Natural killer cell (primary cell): ENCODE results near the gene TPRA1. TPM values are rescaled to one million over a fixed set of nuclear protein-coding genes. Genes with fewer than 3 reads are reported as not detected.

Source experiments
- ATAC-seq, 3 donors: fragments of 150-1000 bp in 2 of 3; fragments of 200-7000 bp in 1 of 3; cut with Tn5 transposase; 1 replicate in 1 of 3; 2 replicates in 2 of 3; pipeline ENCODE4 v1.10.0; 2021; ENCODE audit warnings: mild to moderate bottlenecking in 2 of 3, moderate library complexity in 2 of 3
- DNase-seq, 2 donors: peaks; one replicate each; pipeline versions ENCODE4 v3.0.0 to v3.0.0-alpha.2; 2013 to 2021; ENCODE audit warnings: mixed read lengths in 1 of 2
- H3K27ac ChIP-seq: one replicate; pipeline ENCODE4 v1.5.1; 2013; ENCODE audit warnings: mild to moderate bottlenecking, low read length
- H3K27me3 ChIP-seq: one replicate; pipeline ENCODE4 v1.6.1; 2013; ENCODE audit warnings: low read length; ENCODE audit not compliant: control insufficient read depth, insufficient read depth
- H3K36me3 ChIP-seq: one replicate; pipeline ENCODE4 v1.6.1; 2013; ENCODE audit warnings: low read length; ENCODE audit not compliant: control insufficient read depth, insufficient read depth
- H3K4me1 ChIP-seq: one replicate; pipeline ENCODE4 v1.6.1; 2013; ENCODE audit warnings: low read length; ENCODE audit not compliant: control insufficient read depth, insufficient read depth
- H3K4me3 ChIP-seq: one replicate; pipeline ENCODE4 v1.5.1; 2013; ENCODE audit warnings: low read length
- H3K9me3 ChIP-seq: one replicate; pipeline ENCODE4 v1.6.1; 2013; ENCODE audit warnings: low read length; ENCODE audit not compliant: control insufficient read depth, insufficient read depth
- H3K27ac Mint-ChIP-seq, 2 donors: one replicate each; pipeline ENCODE4 v1.8.0; 2022; ENCODE audit warnings: mild to moderate bottlenecking in 2 of 2, mixed read lengths in 2 of 2, moderate library complexity in 1 of 2
- H3K27me3 Mint-ChIP-seq, 2 donors: one replicate each; pipeline ENCODE4 v1.8.0; 2022; ENCODE audit warnings: low read depth in 2 of 2, mixed read lengths in 2 of 2
- H3K36me3 Mint-ChIP-seq: one replicate; pipeline ENCODE4 v1.8.0; 2022; ENCODE audit warnings: mixed read lengths
- H3K4me1 Mint-ChIP-seq, 2 donors: one replicate each; pipeline ENCODE4 v1.8.0; 2022; ENCODE audit warnings: mixed read lengths in 2 of 2
- H3K4me3 Mint-ChIP-seq: one replicate; pipeline ENCODE4 v1.8.0; 2022; ENCODE audit warnings: mild to moderate bottlenecking, moderate library complexity, mixed read lengths
- H3K9me3 Mint-ChIP-seq, 2 donors: one replicate each; pipeline ENCODE4 v1.8.0; 2022; ENCODE audit warnings: mixed read lengths in 2 of 2
- WGBS: methylation state at CpG from one replicate; pipeline ENCODE4 v1.1.7; 2013; ENCODE audit warnings: missing lambda C conversion rate; ENCODE audit not compliant: insufficient coverage; 5-methylcytosine and 5-hydroxymethylcytosine counted together
- intact Hi-C: fragments of 100-400 bp; cut with micrococcal nuclease; formaldehyde crosslinking; loops from one replicate; pipeline ENCODE4 v1.14.2; 2022
- total RNA-seq, 4 donors: library from RNA; stranded (reverse); fragments of 120-200 nt in 1 of 4; gene quantifications; one replicate each; pipeline versions ENCODE4 v1.2.3 to v1.2.4, GENCODE V29; 2013 to 2022
- TF ChIP-seq, protein P1 (sequence below): fragments of 200-600 bp; IDR thresholded peaks from one replicate; pipeline ENCODE4 v1.8.0; 2022; ENCODE audit warnings: antibody characterized with exemption

The TPRA1 gene
- total RNA-seq, 3 donors from 2014 or later (not counting 1 experiment from before 2014, with no cell fraction given): 15.4 to 22.7 (median 22.1) TPM

DNA sequence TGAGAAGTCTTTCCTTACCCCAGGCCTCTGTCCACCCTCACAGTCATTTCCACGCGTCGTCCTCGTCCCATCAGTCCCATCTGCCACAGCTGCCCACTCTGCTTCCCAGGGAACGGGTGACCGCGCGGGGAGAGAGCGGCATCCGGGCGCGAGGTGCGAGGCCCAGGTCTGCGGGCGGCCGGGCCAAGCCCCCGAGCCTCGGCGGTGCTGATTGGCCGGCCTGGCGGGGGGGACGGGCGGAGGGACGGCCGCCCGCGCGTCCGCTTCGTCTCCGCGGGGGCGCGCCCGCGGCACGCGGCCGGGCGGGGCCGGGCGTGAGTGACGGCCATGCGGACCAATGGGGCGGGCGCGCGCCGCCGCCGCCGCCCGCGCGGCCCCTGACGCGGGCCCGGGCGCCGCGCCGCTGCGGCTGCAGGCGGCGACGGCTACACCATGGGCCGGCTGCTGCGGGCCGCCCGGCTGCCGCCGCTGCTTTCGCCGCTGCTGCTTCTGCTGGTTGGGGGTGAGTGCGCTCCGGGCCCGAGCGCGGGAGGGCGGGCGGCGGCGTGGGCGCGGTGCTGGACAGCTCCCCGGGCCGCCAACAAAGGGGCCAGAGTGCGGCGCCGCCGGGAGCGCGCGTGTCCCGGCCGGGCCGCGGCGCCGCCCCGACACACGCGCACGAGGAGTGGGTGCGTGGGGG, 38.4 kb upstream of the TPRA1 start, which contains the start of gene PODXL2:
PODXL2 (plus strand) TSS at position 398 of the 679 bp plus-strand sequence; CDS start at position 433, 35 bp downstream.
- peak within 1 kb of the TSS; percentile 73 to 87 for H3K27ac Mint-ChIP-seq
- H3K27me3 Mint-ChIP-seq: peaks cover 17 to 24% of the 10 kb centered on the region in 2 donors

DNA sequence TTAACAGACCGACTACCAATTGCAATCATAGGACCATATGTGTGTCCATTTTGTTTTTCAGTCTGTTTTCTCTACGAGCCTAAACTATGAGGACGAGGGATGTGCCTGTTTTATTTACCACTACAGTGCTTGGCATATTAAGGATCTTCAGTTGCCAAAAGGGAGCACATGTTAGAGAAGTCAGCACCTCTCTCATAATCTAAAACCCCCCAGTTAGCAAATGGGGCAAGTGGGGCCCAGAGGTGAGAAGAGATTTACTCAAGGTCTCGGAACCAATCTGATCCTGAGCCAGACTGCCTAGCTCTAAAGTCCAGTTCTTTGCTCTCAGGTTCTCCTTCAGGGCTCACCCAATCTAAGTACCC, 37.9 kb upstream of the TPRA1 start:
- intact Hi-C loops: no loop called here
- Mint-ChIP-seq H3K36me3 (no peaks in the 10 kb centered on the region), H3K27me3 (peaks cover 13 to 22% of the 10 kb centered on the region in 2 donors), H3K9me3 (no peaks in the 10 kb centered on the region), H3K4me1 (peaks cover 49 to 61% of the 10 kb centered on the region in 2 donors), H3K4me3 (peak overlapping the region; percentile 93), H3K27ac (peak overlapping the region; percentile 63 to 73)
- 96% methylated on average over 4 of the region's 4 CpGs for WGBS
- Histone ChIP-seq H3K27ac (no peak overlapping the region), H3K4me3 (no peak overlapping the region), H3K9me3 (no peaks in the 10 kb centered on the region), H3K36me3 (no peaks in the 10 kb centered on the region), H3K27me3 (peaks cover 2% of the 10 kb centered on the region), H3K4me1 (peaks cover 29% of the 10 kb centered on the region)
- ATAC-seq: no peak
- TF ChIP-seq, protein P1, sequence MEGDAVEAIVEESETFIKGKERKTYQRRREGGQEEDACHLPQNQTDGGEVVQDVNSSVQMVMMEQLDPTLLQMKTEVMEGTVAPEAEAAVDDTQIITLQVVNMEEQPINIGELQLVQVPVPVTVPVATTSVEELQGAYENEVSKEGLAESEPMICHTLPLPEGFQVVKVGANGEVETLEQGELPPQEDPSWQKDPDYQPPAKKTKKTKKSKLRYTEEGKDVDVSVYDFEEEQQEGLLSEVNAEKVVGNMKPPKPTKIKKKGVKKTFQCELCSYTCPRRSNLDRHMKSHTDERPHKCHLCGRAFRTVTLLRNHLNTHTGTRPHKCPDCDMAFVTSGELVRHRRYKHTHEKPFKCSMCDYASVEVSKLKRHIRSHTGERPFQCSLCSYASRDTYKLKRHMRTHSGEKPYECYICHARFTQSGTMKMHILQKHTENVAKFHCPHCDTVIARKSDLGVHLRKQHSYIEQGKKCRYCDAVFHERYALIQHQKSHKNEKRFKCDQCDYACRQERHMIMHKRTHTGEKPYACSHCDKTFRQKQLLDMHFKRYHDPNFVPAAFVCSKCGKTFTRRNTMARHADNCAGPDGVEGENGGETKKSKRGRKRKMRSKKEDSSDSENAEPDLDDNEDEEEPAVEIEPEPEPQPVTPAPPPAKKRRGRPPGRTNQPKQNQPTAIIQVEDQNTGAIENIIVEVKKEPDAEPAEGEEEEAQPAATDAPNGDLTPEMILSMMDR: no peak
- DNase-seq: no peak

More for the DNA sequence above, 38.4 kb upstream of the TPRA1 start, which contains the start of gene PODXL2:
- H3K9me3 Mint-ChIP-seq: no peaks in the 10 kb centered on the region
- no peaks in the 10 kb centered on the region for H3K36me3 ChIP-seq
- H3K27ac ChIP-seq: no peak within 1 kb of the TSS
- peaks cover 29% of the 10 kb centered on the region for H3K4me1 ChIP-seq
- peak within 1 kb of the TSS; percentile 93 for H3K4me3 Mint-ChIP-seq
- peaks cover 49 to 61% of the 10 kb centered on the region in 2 donors for H3K4me1 Mint-ChIP-seq
- ATAC-seq (peak; percentile 56 to 66 (median 66)), DNase-seq (peak; percentile 51 to 71)
- TF ChIP-seq, protein P1: no peak
- 6% methylated on average over 105 of the region's 105 CpGs for WGBS
- no peaks in the 10 kb centered on the region for H3K36me3 Mint-ChIP-seq
- peaks cover 2% of the 10 kb centered on the region for H3K27me3 ChIP-seq
- intact Hi-C loops: no loop called here
- H3K9me3 ChIP-seq: no peaks in the 10 kb centered on the region
- H3K4me3 ChIP-seq: peak within 1 kb of the TSS; percentile 36

DNA sequence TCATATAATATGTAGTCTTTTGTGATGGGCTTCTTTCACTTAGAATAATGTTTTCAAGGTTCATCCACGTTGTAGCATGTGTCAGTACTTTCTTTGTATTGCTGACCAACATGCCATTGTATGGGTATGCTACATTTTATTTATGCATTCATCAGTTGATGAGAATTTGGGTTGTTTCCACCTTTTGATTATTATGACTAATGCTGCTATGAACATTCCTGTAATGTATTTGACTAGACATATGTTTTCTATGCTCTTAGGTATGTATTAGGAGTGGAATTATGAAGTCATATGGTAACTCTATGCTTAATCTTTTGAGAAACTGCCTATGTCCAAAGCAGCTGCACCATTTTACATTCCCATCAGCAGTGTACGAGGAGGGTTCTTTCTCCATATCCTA, 35.3 kb upstream of the TPRA1 start:
- Mint-ChIP-seq H3K4me3 (no peak overlapping the region), H3K27me3 (peaks cover 6 to 10% of the 10 kb centered on the region in 2 donors), H3K27ac (peak overlapping the region in 1 of 2 donors; percentile 57), H3K4me1 (peaks cover 46 to 50% of the 10 kb centered on the region in 2 donors), H3K36me3 (no peaks in the 10 kb centered on the region), H3K9me3 (no peaks in the 10 kb centered on the region)
- TF ChIP-seq, protein P1: no peak
- Histone ChIP-seq H3K4me1 (peaks cover 27% of the 10 kb centered on the region), H3K27ac (no peak overlapping the region), H3K27me3 (no peaks in the 10 kb centered on the region), H3K9me3 (no peaks in the 10 kb centered on the region), H3K36me3 (peaks cover 10% of the 10 kb centered on the region), H3K4me3 (no peak overlapping the region)
- intact Hi-C loops: no loop called here
- WGBS: 39% methylated on average over 2 of the region's 2 CpGs
- ATAC-seq (no peak), DNase-seq (no peak)
